ENCODE results near the gene GSAP. TPM values are rescaled to one million over a fixed set of nuclear protein-coding genes. Genes with fewer than 3 reads are reported as not detected.

GSAP gene
- total RNA-seq, 2 donors from 2014 or later: 10.0 to 13.0 TPM

DNA sequence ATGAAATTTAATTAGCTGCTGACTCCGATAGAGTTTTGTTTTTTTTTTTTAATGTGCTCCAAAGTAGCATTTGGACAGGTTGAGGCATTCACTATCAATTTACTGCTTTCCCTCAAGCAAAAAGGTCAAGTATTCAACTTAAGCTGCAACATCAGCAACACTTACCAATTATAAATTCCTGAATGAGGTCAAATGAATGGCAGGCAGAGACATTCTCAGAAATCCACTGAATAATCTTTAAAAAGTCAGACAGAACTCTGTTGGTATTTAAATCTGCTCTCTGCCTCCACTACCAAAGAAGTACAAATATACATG is 62.8 kb downstream of the GSAP start:
- no peak overlapping the region for H3K27ac ChIP-seq
- H3K4me1 ChIP-seq (replicated peaks): no peaks in the 10 kb centered on the region
- intact Hi-C loops (cut with DNase I): no loop called here
- H3K27me3 ChIP-seq (replicated peaks; ENCODE audit: insufficient read depth): no peaks in the 10 kb centered on the region
- no peak overlapping the region for H3K4me3 ChIP-seq
- TF ChIP-seq CTCF (IDR thresholded peaks at IDR 0.05) (no peak), POLR2A (IDR thresholded peaks at IDR 0.05) (no peak), POLR2AphosphoS5 (IDR thresholded peaks at IDR 0.05) (no peak)
- DNase-seq (ENCODE audit: low spot score): no peak
- H3K9me3 ChIP-seq: no peaks in the 10 kb centered on the region
- no peaks in the 10 kb centered on the region for H3K36me3 ChIP-seq
- 30% methylated on average over 1 of the region's 1 CpG for WGBS

- TF ChIP-seq CTCF (IDR thresholded peaks at IDR 0.05) (no peak), POLR2A (IDR thresholded peaks at IDR 0.05) (no peak), POLR2AphosphoS5 (IDR thresholded peaks at IDR 0.05) (no peak)
- no peaks in the 10 kb centered on the region for H3K27me3 ChIP-seq (replicated peaks; ENCODE audit: insufficient read depth)
- H3K4me1 ChIP-seq (replicated peaks): no peaks in the 10 kb centered on the region
- no peaks in the 10 kb centered on the region for H3K9me3 ChIP-seq
- no peaks in the 10 kb centered on the region for H3K36me3 ChIP-seq
- intact Hi-C loops (cut with DNase I): no loop called here
- 64% methylated on average over 4 of the region's 4 CpGs for WGBS
- no peak overlapping the region for H3K27ac ChIP-seq
- no peak for DNase-seq (ENCODE audit: low spot score)
- H3K4me3 ChIP-seq: no peak overlapping the region
Observed at GRCh38 chr7:77352665-77353406, 63.3 kb downstream of the GSAP start.

DNA sequence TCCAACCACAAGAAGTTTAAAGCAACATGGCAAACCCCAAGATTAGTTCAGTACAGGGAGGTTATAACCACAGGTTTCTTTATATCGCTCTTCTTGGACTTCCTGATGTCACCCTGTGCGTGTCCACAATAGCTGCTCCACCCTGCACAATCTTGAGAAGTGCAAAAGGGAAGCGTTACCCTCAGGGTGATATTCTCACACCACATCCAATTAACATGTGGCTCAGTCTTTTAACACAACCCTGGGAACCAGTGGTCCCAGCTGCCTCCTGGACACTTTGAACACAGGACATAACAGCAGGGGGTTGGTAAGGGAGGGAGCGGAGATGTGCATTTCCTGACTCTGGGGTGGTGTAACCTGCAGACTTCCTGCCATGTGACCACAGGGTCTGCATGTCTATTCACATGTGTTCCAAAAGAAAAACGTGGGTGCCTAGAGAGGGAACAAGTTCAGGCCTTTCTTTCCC is 64.6 kb downstream of the GSAP start:
- H3K4me3 ChIP-seq: no peak overlapping the region
- no peak for DNase-seq (ENCODE audit: low spot score)
- no peaks in the 10 kb centered on the region for H3K36me3 ChIP-seq
- WGBS: 73% methylated on average over 5 of the region's 5 CpGs
- H3K4me1 ChIP-seq (replicated peaks): no peaks in the 10 kb centered on the region
- no peak for TF ChIP-seq CTCF (IDR thresholded peaks at IDR 0.05)
- no peak for TF ChIP-seq POLR2A (IDR thresholded peaks at IDR 0.05)
- no peak for TF ChIP-seq POLR2AphosphoS5 (IDR thresholded peaks at IDR 0.05)
- H3K9me3 ChIP-seq: no peaks in the 10 kb centered on the region
- no peaks in the 10 kb centered on the region for H3K27me3 ChIP-seq (replicated peaks; ENCODE audit: insufficient read depth)
- no peak overlapping the region for H3K27ac ChIP-seq
- intact Hi-C loops (cut with DNase I): no loop called here

- intact Hi-C loops (cut with DNase I): no loop called here
- H3K4me1 ChIP-seq (replicated peaks): no peaks in the 10 kb centered on the region
- no peak overlapping the region for H3K4me3 ChIP-seq
- H3K27me3 ChIP-seq (replicated peaks; ENCODE audit: insufficient read depth): no peaks in the 10 kb centered on the region
- H3K27ac ChIP-seq: no peak overlapping the region
- no peak for DNase-seq (ENCODE audit: low spot score)
- H3K36me3 ChIP-seq: no peaks in the 10 kb centered on the region
- TF ChIP-seq POLR2AphosphoS5 (IDR thresholded peaks at IDR 0.05): no peak
- no peak for TF ChIP-seq CTCF (IDR thresholded peaks at IDR 0.05)
- no peak for TF ChIP-seq POLR2A (IDR thresholded peaks at IDR 0.05)
- no peaks in the 10 kb centered on the region for H3K9me3 ChIP-seq
Observed at GRCh38 chr7:77349141-77349540, 67.0 kb downstream of the GSAP start.

GRCh38 chr7:77348371-77348813 is 67.8 kb downstream of the GSAP start:
- Histone ChIP-seq H3K36me3 (no peaks in the 10 kb centered on the region), H3K27ac (no peak overlapping the region), H3K27me3 (replicated peaks; ENCODE audit: insufficient read depth) (no peaks in the 10 kb centered on the region), H3K4me3 (no peak overlapping the region), H3K9me3 (no peaks in the 10 kb centered on the region), H3K4me1 (replicated peaks) (no peaks in the 10 kb centered on the region)
- TF ChIP-seq CTCF (IDR thresholded peaks at IDR 0.05) (no peak), POLR2A (IDR thresholded peaks at IDR 0.05) (no peak), POLR2AphosphoS5 (IDR thresholded peaks at IDR 0.05) (no peak)
- intact Hi-C loops (cut with DNase I): no loop called here
- 35% methylated on average over 3 of the region's 3 CpGs for WGBS
- no peak for DNase-seq (ENCODE audit: low spot score)
